Type B pancreatic cell (in vitro differentiated cells): ENCODE results near the gene PTCH1. TPM values are rescaled to one million over a fixed set of nuclear protein-coding genes. Genes with fewer than 3 reads are reported as not detected.

Source experiments
- DNase-seq: peaks from one replicate; pipeline ENCODE4 v3.0.0; 2021; ENCODE audit warnings: mixed read lengths; ENCODE audit not compliant: unreplicated experiment; ENCODE audit errors: extremely low spot score
- H3K27ac Mint-ChIP-seq: 2 replicates; pipeline ENCODE4 v1.8.0; 2021; ENCODE audit warnings: mild to moderate bottlenecking, mixed read lengths
- H3K27me3 Mint-ChIP-seq: 2 replicates; pipeline ENCODE4 v1.8.0; 2021; ENCODE audit warnings: mixed read lengths
- H3K36me3 Mint-ChIP-seq: 2 replicates; pipeline ENCODE4 v1.8.0; 2021; ENCODE audit warnings: mixed read lengths
- H3K4me1 Mint-ChIP-seq: one replicate; pipeline ENCODE4 v1.8.0; 2021; ENCODE audit warnings: mixed read lengths; ENCODE audit not compliant: unreplicated experiment
- H3K4me3 Mint-ChIP-seq: 2 replicates; pipeline ENCODE4 v1.8.0; 2021; ENCODE audit warnings: mild to moderate bottlenecking, mixed read lengths
- H3K9me3 Mint-ChIP-seq: 2 replicates; pipeline ENCODE4 v1.8.0; 2021; ENCODE audit warnings: mixed read lengths
- total RNA-seq: library from RNA; stranded (reverse); gene quantifications from 2 replicates; pipeline ENCODE4 v1.2.1, GENCODE V29; 2021; ENCODE audit warnings: low replicate concordance
- TF ChIP-seq, protein P1 (sequence below): fragments of 200-600 bp; sonication (generic); conservative IDR thresholded peaks from 2 replicates; pipeline ENCODE4 v1.5.0; 2021; ENCODE audit warnings: antibody characterized with exemption, mild to moderate bottlenecking

Gene PTCH1
- total RNA-seq, 1 donor from 2014 or later, result 123 TPM

DNA sequence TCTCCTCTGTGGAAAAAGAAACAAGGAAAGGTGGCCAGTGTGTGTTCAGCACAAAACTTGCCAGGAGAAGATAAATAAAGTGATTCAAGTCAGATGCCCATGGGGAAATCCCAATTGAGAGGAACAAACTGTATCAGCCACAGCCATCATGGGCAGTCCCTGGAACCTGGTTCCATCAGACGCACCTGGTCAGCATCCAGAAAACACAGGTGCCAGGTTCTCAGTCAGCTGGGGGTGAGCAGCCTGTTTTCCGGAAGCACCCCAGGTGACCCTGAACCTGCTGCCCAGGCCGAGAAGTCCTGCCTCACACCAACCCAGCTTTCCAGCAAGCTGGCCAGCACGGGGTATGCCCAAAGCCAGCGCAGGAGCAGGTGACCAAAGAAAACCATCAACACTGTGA, 30.5 kb downstream of the PTCH1 start:
- Mint-ChIP-seq H3K4me3 (no peak overlapping the region), H3K27me3 (no peaks in the 10 kb centered on the region), H3K36me3 (peaks cover 19% of the 10 kb centered on the region), H3K4me1 (peaks cover 30% of the 10 kb centered on the region), H3K9me3 (no peaks in the 10 kb centered on the region), H3K27ac (no peak overlapping the region)
- TF ChIP-seq, protein P1, sequence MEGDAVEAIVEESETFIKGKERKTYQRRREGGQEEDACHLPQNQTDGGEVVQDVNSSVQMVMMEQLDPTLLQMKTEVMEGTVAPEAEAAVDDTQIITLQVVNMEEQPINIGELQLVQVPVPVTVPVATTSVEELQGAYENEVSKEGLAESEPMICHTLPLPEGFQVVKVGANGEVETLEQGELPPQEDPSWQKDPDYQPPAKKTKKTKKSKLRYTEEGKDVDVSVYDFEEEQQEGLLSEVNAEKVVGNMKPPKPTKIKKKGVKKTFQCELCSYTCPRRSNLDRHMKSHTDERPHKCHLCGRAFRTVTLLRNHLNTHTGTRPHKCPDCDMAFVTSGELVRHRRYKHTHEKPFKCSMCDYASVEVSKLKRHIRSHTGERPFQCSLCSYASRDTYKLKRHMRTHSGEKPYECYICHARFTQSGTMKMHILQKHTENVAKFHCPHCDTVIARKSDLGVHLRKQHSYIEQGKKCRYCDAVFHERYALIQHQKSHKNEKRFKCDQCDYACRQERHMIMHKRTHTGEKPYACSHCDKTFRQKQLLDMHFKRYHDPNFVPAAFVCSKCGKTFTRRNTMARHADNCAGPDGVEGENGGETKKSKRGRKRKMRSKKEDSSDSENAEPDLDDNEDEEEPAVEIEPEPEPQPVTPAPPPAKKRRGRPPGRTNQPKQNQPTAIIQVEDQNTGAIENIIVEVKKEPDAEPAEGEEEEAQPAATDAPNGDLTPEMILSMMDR, result no peak
- DNase-seq, result no peak

DNA sequence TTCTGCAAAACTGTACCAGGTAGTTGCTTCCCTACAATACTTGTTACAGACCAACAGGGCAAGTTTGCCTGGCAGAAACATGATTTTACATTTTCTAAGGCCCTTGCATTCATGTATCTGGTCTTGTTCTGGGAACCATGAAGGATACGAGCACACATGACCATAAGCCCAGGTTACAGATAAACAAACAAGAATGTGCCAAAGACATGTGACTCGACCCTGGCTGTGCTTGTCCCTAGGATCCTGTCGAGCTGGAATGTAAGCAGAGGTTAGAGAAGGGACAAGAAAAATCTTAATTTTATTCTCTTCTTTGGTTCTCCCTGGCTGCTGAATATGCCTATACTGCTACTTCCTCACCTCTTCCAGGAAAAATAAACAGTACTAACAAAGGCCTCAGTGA, 32.5 kb downstream of the PTCH1 start:
- no peaks in the 10 kb centered on the region for H3K27me3 Mint-ChIP-seq
- H3K36me3 Mint-ChIP-seq, result peaks cover 36% of the 10 kb centered on the region
- DNase-seq, result no peak
- no peak overlapping the region for H3K4me3 Mint-ChIP-seq
- H3K27ac Mint-ChIP-seq, result no peak overlapping the region
- no peaks in the 10 kb centered on the region for H3K9me3 Mint-ChIP-seq
- TF ChIP-seq, protein P1, result no peak
- peaks cover 45% of the 10 kb centered on the region for H3K4me1 Mint-ChIP-seq

DNA sequence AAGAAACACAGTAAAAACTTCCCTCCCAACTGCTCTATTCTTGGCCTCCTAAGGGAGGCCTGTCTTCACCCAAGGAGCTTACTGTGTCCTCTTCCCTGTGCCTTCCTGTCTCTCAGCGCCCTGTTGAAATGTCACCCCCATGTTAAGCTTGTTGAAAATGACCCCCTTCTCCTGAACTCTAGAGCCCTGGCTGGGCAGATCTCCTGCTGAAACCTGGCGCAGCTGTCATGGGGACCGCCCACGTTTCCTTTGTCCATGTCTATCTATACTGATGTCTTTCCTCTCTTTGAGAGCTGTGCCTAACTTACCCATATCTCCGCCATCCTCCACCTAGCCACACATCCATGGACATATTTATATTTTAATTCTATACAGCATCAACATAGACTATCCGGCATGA, 33.3 kb downstream of the PTCH1 start:
- H3K4me1 Mint-ChIP-seq, result peaks cover 53% of the 10 kb centered on the region
- no peaks in the 10 kb centered on the region for H3K9me3 Mint-ChIP-seq
- H3K4me3 Mint-ChIP-seq, result no peak overlapping the region
- DNase-seq, result no peak
- H3K27me3 Mint-ChIP-seq, result no peaks in the 10 kb centered on the region
- TF ChIP-seq, protein P1, result no peak
- peaks cover 39% of the 10 kb centered on the region for H3K36me3 Mint-ChIP-seq
- no peak overlapping the region for H3K27ac Mint-ChIP-seq

- H3K9me3 Mint-ChIP-seq, result no peaks in the 10 kb centered on the region
- H3K27me3 Mint-ChIP-seq, result no peaks in the 10 kb centered on the region
- H3K4me1 Mint-ChIP-seq, result peaks cover 56% of the 10 kb centered on the region
- TF ChIP-seq, protein P1, result no peak
- H3K27ac Mint-ChIP-seq, result no peak overlapping the region
- H3K4me3 Mint-ChIP-seq, result no peak overlapping the region
- DNase-seq, result no peak
- peaks cover 41% of the 10 kb centered on the region for H3K36me3 Mint-ChIP-seq
These were observed 34.1 kb downstream of the PTCH1 start for GRCh38 chr9:95482621-95483020.

GRCh38 chr9:95481000-95481399, 35.8 kb downstream of the PTCH1 start:
- H3K27me3 Mint-ChIP-seq, result no peaks in the 10 kb centered on the region
- TF ChIP-seq, protein P1, result no peak
- no peak overlapping the region for H3K4me3 Mint-ChIP-seq
- H3K27ac Mint-ChIP-seq, result no peak overlapping the region
- no peaks in the 10 kb centered on the region for H3K9me3 Mint-ChIP-seq
- peaks cover 44% of the 10 kb centered on the region for H3K36me3 Mint-ChIP-seq
- no peak for DNase-seq
- peaks cover 41% of the 10 kb centered on the region for H3K4me1 Mint-ChIP-seq

- TF ChIP-seq, protein P1, result no peak
- Mint-ChIP-seq H3K27ac (no peak overlapping the region), H3K27me3 (no peaks in the 10 kb centered on the region), H3K4me1 (peaks cover 37% of the 10 kb centered on the region), H3K9me3 (no peaks in the 10 kb centered on the region), H3K36me3 (peaks cover 50% of the 10 kb centered on the region), H3K4me3 (no peak overlapping the region)
- no peak for DNase-seq
These were observed 36.4 kb downstream of the PTCH1 start for GRCh38 chr9:95480346-95480745.
